Mucosa of rectum (tissue), 2 donors: ENCODE data around the gene LCN10.

Experiments used
- H3K27ac ChIP-seq, 2 donors: one replicate each; pipeline ENCODE4 v1.7.0; 2013; ENCODE audit warnings: inconsistent platforms in 2 of 2, low read depth in 2 of 2, low read length in 2 of 2
- H3K27me3 ChIP-seq, 2 donors: one replicate each; pipeline ENCODE4 v1.7.0; 2013; ENCODE audit warnings: low read length in 2 of 2; ENCODE audit not compliant: control insufficient read depth in 2 of 2, insufficient read depth in 2 of 2
- H3K36me3 ChIP-seq, 2 donors: one replicate each; pipeline ENCODE4 v1.7.0; 2013; ENCODE audit warnings: low read length in 2 of 2; ENCODE audit not compliant: control insufficient read depth in 2 of 2, insufficient read depth in 2 of 2
- H3K4me1 ChIP-seq, 2 donors: one replicate each; pipeline ENCODE4 v1.7.0; 2013; ENCODE audit warnings: low read length in 2 of 2, mild to moderate bottlenecking in 1 of 2; ENCODE audit not compliant: control insufficient read depth in 2 of 2, insufficient read depth in 2 of 2
- H3K4me3 ChIP-seq, 2 donors: one replicate each; pipeline ENCODE4 v1.7.0; 2013; ENCODE audit warnings: low read length in 2 of 2
- H3K9ac ChIP-seq, 2 donors: one replicate each; pipeline ENCODE4 v1.7.0; 2013; ENCODE audit warnings: low read length in 2 of 2, low read depth in 1 of 2, mild to moderate bottlenecking in 1 of 2
- H3K9me3 ChIP-seq, 2 donors: one replicate each; pipeline ENCODE4 v1.7.0; 2013; ENCODE audit warnings: low read length in 2 of 2; ENCODE audit not compliant: control insufficient read depth in 2 of 2
- donor health status: healthy.
- donor health status: Normal muscosa, but diverticular disease.

LCN10 gene

GRCh38 chr9:136721339-136722092 is 21.2 kb downstream of the LCN10 start:
- Histone ChIP-seq H3K36me3 (peaks cover 33 to 36% of the 10 kb centered on the region in 2 donors), H3K4me1 (peaks cover 11 to 13% of the 10 kb centered on the region in 2 donors), H3K9ac (no peak overlapping the region), H3K9me3 (no peaks in the 10 kb centered on the region), H3K27ac (no peak overlapping the region), H3K27me3 (peaks cover 5 to 12% of the 10 kb centered on the region in 2 donors), H3K4me3 (no peak overlapping the region)

GRCh38 chr9:136720898-136721338 is 21.8 kb downstream of the LCN10 start:
- Histone ChIP-seq H3K9ac (no peak overlapping the region), H3K27ac (no peak overlapping the region), H3K4me3 (no peak overlapping the region), H3K36me3 (peaks cover 30% of the 10 kb centered on the region in 2 donors), H3K9me3 (no peaks in the 10 kb centered on the region), H3K27me3 (peaks cover 7 to 13% of the 10 kb centered on the region in 2 donors), H3K4me1 (peaks cover 5 to 7% of the 10 kb centered on the region in 2 donors)

- Histone ChIP-seq H3K27ac (no peak overlapping the region), H3K4me3 (no peak overlapping the region), H3K4me1 (peaks cover 2 to 3% of the 10 kb centered on the region in 2 donors)
These were observed 22.4 kb downstream of the LCN10 start for GRCh38 chr9:136720251-136720897.

GRCh38 chr9:136719195-136719880 is 23.4 kb downstream of the LCN10 start:
- no peak overlapping the region for H3K4me3 ChIP-seq

More at GRCh38 chr9:136720251-136720897, 22.4 kb downstream of the LCN10 start:
- Histone ChIP-seq H3K9ac (no peak overlapping the region), H3K9me3 (no peaks in the 10 kb centered on the region), H3K36me3 (peaks cover 24% of the 10 kb centered on the region in 2 donors), H3K27me3 (peaks cover 10 to 16% of the 10 kb centered on the region in 2 donors)

GRCh38 chr9:136718345-136719194 is 24.2 kb downstream of the LCN10 start:
- Histone ChIP-seq H3K36me3 (peaks cover 13% of the 10 kb centered on the region in 2 donors), H3K27ac (no peak overlapping the region), H3K4me1 (peaks cover 2 to 3% of the 10 kb centered on the region in 2 donors)

More at GRCh38 chr9:136719195-136719880, 23.4 kb downstream of the LCN10 start:
- Histone ChIP-seq H3K9me3 (no peaks in the 10 kb centered on the region), H3K27ac (no peak overlapping the region), H3K9ac (no peak overlapping the region), H3K4me1 (peaks cover 2 to 3% of the 10 kb centered on the region in 2 donors), H3K27me3 (peaks cover 10 to 20% of the 10 kb centered on the region in 2 donors), H3K36me3 (peaks cover 21% of the 10 kb centered on the region in 2 donors)

GRCh38 chr9:136717399-136717798 is 25.3 kb downstream of the LCN10 start:
- H3K27ac ChIP-seq = no peak overlapping the region
- H3K4me3 ChIP-seq = no peak overlapping the region
- H3K36me3 ChIP-seq = peaks cover 2% of the 10 kb centered on the region in 2 donors
- H3K9me3 ChIP-seq = no peaks in the 10 kb centered on the region
- H3K4me1 ChIP-seq = peaks cover 2 to 3% of the 10 kb centered on the region in 2 donors
- H3K27me3 ChIP-seq = peaks cover 20 to 30% of the 10 kb centered on the region in 2 donors
- no peak overlapping the region for H3K9ac ChIP-seq

More at GRCh38 chr9:136718345-136719194, 24.2 kb downstream of the LCN10 start:
- H3K9me3 ChIP-seq = no peaks in the 10 kb centered on the region
- H3K27me3 ChIP-seq = peaks cover 13 to 22% of the 10 kb centered on the region in 2 donors
- no peak overlapping the region for H3K9ac ChIP-seq
- H3K4me3 ChIP-seq = no peak overlapping the region

- H3K9me3 ChIP-seq = no peaks in the 10 kb centered on the region
- H3K27ac ChIP-seq = peak overlapping the region in 1 of 2 donors; percentile 9
- no peak overlapping the region for H3K9ac ChIP-seq
- H3K36me3 ChIP-seq = no peaks in the 10 kb centered on the region
- H3K4me1 ChIP-seq = peaks cover 2 to 3% of the 10 kb centered on the region in 2 donors
- H3K27me3 ChIP-seq = peaks cover 22 to 31% of the 10 kb centered on the region in 2 donors
- H3K4me3 ChIP-seq = no peak overlapping the region
These were observed 27.9 kb downstream of the LCN10 start for GRCh38 chr9:136714893-136715274.

- no peak overlapping the region for H3K9ac ChIP-seq
- H3K9me3 ChIP-seq = no peaks in the 10 kb centered on the region
- peak overlapping the region in 1 of 2 donors; percentile 23 for H3K27ac ChIP-seq
- H3K4me3 ChIP-seq = no peak overlapping the region
- no peaks in the 10 kb centered on the region for H3K36me3 ChIP-seq
- H3K4me1 ChIP-seq = peaks cover under 1 to 3% of the 10 kb centered on the region in 2 donors
- H3K27me3 ChIP-seq = peaks cover 22 to 32% of the 10 kb centered on the region in 2 donors
These were observed 28.4 kb downstream of the LCN10 start for GRCh38 chr9:136714096-136714892.

GRCh38 chr9:136713550-136713949 is 29.2 kb downstream of the LCN10 start:
- Histone ChIP-seq H3K27ac (no peak overlapping the region), H3K4me3 (no peak overlapping the region), H3K9ac (no peak overlapping the region), H3K27me3 (peaks cover 21 to 30% of the 10 kb centered on the region in 2 donors), H3K36me3 (no peaks in the 10 kb centered on the region), H3K4me1 (no peaks in the 10 kb centered on the region), H3K9me3 (no peaks in the 10 kb centered on the region)
